B cell (primary cell): ENCODE measurements around the gene ZNF581.

Source experiments
- CTCF ChIP-seq: fragments of 200-600 bp; IDR thresholded peaks from one replicate; pipeline ENCODE4 v1.8.0; 2022; ENCODE audit warnings: antibody characterized with exemption, mild to moderate bottlenecking
- EZH2 ChIP-seq: IDR thresholded peaks from 2 replicates; pipeline ENCODE4 v1.6.1; 2012; ENCODE audit warnings: borderline replicate concordance, low read depth, mild to moderate bottlenecking, moderate library complexity, low read length; ENCODE audit not compliant: insufficient read depth, poor library complexity, severe bottlenecking

DNA sequence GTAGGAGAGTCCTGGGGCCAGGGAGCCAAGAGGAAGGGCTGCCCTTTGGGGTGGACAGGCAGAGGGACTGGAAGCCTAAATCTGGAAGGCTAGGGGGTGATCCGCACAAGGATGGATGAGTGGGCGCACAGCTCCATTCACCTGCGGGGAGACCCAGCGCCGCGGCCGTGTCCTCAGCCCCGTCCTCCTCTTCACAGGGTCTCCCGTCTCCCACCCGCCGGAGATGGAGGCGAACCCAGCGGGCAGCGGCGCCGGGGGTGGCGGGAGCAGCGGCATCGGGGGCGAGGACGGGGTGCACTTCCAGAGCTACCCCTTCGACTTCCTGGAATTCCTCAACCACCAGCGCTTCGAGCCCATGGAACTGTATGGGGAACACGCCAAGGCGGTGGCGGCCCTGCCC lies 30.1 kb upstream of the ZNF581 start:
- no peak for TF ChIP-seq CTCF
- TF ChIP-seq EZH2 = no peak
